ENCODE data around the gene EGFR.

EGFR gene

DNA sequence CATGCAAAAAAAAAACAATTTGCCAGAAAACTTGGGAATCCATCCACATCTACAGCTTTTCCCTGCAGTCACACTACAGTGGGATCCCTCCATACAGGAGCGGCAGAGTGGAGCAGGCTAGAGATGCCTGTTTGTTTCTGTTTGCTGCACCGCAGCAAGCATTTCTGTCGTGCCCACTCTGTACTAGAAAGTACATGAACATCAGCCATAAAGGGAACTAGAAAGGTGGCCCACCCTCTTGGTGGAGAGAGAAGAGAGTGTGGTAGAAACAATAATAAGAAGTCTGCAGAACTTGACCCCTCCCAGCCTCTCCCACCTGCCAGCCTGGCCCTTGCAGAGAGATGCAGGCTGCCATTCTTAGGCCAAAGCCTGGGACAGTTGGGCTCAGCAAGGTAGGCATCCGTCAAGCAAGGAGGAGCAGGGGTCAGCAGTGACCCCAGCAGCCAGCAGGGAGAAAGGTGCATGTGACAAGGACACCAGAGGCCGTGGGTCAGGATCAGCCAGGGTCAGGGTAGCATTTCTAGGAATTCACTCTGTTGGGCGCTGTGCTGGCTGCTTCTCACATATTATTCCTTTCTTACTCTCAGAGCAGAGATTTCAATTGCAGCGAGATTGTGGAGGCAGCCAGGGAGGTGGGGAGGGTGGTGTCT, 171.8 kb downstream of the EGFR start:
- DNase-seq (ENCODE audit: low read depth) = no peak

DNA sequence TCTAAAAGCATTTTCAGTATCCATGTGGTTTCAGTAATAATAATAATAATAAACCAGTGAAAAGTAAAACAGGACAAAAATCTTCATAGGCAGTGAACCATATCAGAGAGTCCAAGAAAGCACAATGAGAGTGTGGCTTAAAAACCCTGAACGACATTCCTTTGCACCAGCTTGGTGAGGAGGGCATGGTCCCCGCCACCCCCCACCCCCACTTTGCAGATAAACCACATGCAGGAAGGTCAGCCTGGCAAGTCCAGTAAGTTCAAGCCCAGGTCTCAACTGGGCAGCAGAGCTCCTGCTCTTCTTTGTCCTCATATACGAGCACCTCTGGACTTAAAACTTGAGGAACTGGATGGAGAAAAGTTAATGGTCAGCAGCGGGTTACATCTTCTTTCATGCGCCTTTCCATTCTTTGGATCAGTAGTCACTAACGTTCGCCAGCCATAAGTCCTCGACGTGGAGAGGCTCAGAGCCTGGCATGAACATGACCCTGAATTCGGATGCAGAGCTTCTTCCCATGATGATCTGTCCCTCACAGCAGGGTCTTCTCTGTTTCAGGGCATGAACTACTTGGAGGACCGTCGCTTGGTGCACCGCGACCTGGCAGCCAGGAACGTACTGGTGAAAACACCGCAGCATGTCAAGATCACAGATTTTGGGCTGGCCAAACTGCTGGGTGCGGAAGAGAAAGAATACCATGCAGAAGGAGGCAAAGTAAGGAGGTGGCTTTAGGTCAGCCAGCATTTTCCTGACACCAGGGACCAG, 172.5 kb downstream of the EGFR start:
- no peak for DNase-seq (ENCODE audit: low read depth)

DNA sequence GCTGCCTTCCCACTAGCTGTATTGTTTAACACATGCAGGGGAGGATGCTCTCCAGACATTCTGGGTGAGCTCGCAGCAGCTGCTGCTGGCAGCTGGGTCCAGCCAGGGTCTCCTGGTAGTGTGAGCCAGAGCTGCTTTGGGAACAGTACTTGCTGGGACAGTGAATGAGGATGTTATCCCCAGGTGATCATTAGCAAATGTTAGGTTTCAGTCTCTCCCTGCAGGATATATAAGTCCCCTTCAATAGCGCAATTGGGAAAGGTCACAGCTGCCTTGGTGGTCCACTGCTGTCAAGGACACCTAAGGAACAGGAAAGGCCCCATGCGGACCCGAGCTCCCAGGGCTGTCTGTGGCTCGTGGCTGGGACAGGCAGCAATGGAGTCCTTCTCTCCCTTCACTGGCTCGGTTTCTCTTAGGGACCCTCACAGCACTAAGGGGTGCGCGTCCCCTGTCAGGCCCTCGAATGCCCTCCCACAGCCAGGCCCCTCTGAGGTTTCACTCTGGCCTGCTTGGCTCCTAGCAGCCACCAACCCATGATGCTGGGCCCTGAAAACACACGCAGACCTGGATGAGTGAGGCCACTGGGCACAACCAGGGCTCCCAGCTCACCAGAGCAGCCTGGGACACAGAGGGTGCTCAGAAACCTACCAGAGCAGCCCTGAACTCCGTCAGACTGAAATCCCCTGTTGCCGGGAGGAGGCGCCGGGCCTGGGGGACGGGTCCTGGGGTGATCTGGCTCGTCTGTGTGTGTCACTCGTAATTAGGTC, 173.3 kb downstream of the EGFR start:
- DNase-seq (ENCODE audit: low read depth) = no peak

DNA sequence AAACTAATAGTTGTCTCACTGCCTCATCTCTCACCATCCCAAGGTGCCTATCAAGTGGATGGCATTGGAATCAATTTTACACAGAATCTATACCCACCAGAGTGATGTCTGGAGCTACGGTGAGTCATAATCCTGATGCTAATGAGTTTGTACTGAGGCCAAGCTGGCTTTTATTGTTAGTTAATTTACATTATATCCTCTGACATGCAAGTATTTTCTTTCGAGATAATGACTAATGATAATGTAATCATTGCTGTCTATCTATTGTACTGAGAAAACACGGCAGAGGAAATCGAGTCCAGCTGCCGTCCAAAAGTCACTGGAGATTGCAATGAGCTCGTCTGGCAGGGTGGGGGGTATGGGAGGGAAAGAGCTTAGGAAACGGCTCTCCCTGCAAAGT, 173.9 kb downstream of the EGFR start:
- no peak for DNase-seq (ENCODE audit: low read depth)

DNA sequence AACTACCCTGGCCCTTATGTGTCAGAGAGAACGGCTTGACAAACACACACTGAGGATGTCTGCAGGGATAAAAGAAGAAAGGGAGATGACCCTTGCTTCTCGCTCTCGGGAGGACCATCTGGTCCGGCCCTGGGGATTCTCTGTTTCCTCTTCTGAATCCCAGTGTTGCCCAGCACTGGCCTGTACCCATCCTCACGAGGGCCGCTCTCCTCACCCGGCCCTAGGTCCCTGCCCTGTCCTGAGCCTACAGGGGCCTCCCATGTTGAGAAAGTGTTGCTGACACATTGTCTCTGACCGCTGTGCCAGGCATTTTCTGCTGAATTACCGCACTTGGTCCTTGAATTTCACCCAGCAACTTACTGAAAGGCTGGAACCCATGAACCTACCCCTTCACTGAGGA, 174.4 kb downstream of the EGFR start:
- DNase-seq (ENCODE audit: low read depth) = no peak

DNA sequence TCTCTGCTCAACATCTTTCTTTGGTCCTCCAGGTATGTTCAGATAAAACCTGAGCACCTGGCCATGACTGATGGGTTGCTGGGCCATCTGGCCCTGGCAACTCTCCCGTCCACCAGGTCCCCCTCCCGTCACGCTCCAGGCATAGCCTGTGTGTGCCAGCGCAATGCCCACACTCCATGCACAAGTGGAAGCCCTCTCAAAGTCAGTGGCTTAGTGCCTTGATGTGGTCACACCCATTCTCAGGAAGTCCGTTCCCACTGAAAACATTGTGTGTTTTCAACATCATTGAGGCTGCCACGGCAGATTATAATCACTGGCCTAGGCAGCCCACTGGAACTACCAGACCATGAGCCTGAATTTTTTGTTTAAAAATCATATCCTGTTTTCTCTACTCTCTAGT, 175.7 kb downstream of the EGFR start:
- no peak for DNase-seq (ENCODE audit: low read depth)

DNA sequence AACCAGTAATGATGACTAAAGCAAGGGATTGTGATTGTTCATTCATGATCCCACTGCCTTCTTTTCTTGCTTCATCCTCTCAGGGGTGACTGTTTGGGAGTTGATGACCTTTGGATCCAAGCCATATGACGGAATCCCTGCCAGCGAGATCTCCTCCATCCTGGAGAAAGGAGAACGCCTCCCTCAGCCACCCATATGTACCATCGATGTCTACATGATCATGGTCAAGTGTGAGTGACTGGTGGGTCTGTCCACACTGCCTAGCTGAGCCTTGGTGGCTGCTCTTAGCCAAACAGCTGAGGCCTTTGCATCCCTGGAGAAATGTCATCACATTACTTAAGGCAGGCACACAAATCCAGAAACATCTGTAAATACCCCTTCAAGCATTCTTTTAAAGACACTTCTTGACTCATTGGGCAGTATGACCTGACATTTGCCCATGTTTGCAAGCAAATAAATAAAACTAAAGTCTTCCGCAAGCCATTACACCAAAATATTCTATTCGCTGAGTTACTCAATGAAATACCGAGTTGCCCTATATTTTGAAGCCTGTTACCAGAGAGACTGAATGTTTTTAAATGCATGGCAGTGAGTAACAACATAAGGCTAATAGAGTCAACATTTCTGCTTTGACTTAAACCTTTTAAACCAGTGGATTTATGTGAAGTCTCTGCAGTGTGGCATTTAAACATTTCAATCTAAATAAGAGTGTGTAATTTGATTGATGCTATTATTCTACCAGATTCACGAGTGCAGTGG, 180.0 kb downstream of the EGFR start:
- no peak for DNase-seq (ENCODE audit: low read depth)

DNA sequence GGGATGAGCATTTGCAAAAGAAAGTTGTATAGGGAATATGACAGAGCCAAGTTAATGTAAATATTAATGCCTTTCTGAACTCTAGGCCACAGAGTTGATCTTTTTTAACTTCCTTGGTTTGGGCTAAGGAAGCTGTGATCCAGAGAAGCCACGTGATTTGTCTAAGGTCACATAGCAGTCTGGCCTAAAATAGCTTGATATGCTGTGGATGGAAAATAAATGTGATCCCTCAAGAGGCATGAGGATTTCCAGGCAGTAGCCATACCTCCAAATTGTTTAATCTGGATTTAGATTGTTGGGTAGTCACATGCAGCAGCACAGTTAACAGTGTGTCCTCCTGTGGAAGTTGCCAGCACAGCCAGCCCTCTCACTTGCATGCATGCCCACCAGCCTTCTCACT, 180.6 kb downstream of the EGFR start:
- no peak for DNase-seq (ENCODE audit: low read depth)

DNA sequence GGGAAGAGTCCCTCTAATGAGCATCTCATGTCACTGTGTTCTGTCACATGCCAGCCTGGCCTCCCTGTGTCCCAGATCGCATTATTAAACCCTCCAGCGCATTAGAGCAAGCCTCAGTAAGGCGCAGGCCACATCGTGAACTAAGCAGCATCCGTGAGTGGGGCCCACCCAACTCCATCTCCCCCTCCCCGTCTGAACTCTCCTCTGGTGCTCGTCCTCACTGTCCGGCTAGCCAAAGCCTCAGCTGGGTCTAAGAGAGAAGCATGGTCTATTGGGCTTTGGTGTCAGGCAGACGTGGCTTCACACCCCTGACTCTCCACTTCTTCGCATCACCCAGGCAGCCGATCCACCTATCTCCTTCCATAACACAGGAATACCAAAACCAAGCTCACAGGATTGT, 181.6 kb downstream of the EGFR start:
- DNase-seq (ENCODE audit: low read depth) = no peak

DNA sequence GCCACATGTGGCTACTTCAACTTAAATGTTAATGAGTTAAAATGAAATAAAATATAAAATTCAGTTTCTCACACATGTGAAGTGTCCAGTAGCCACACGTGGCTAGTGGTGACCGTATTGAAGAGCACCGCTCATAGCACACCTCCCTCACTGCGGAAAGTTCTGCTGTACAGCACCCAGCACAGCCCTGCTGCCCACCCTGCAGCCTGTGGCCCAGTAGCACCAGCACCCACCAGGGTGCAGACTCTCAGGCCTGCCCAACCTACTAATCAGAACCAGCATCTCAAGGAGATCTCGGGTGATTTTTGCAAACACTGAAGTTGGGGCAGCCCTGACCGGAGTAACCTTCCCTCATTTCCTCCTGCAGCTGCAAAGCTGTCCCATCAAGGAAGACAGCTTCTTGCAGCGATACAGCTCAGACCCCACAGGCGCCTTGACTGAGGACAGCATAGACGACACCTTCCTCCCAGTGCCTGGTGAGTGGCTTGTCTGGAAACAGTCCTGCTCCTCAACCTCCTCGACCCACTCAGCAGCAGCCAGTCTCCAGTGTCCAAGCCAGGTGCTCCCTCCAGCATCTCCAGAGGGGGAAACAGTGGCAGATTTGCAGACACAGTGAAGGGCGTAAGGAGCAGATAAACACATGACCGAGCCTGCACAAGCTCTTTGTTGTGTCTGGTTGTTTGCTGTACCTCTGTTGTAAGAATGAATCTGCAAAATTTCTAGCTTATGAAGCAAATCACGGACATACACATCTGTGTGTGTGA, 183.5 kb downstream of the EGFR start:
- no peak for DNase-seq (ENCODE audit: low read depth)

DNA sequence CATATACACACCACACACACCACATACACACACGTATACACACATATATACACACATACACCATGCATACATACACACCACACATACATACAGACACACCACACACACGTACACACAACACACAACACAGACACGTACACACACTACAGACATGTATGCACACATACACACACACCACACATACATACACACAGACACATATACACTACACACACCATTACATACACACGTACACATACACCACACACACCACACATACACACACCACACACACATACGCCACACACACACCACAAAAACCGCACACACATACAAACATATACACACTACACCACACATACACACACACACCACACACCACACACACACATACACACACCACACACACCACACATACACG, 184.5 kb downstream of the EGFR start:
- no peak for DNase-seq (ENCODE audit: low read depth)

DNA sequence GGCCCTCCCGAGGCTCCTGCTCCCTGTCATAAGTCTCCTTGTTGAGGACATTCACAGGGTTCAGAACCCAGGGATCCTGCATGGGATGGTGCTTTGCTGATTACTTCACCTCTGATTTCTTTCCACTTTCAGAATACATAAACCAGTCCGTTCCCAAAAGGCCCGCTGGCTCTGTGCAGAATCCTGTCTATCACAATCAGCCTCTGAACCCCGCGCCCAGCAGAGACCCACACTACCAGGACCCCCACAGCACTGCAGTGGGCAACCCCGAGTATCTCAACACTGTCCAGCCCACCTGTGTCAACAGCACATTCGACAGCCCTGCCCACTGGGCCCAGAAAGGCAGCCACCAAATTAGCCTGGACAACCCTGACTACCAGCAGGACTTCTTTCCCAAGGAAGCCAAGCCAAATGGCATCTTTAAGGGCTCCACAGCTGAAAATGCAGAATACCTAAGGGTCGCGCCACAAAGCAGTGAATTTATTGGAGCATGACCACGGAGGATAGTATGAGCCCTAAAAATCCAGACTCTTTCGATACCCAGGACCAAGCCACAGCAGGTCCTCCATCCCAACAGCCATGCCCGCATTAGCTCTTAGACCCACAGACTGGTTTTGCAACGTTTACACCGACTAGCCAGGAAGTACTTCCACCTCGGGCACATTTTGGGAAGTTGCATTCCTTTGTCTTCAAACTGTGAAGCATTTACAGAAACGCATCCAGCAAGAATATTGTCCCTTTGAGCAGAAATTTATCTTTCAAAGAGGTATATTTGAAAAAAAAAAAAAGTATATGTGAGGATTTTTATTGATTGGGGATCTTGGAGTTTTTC, 186.5 kb downstream of the EGFR start:
- no peak for DNase-seq (ENCODE audit: low read depth)

DNA sequence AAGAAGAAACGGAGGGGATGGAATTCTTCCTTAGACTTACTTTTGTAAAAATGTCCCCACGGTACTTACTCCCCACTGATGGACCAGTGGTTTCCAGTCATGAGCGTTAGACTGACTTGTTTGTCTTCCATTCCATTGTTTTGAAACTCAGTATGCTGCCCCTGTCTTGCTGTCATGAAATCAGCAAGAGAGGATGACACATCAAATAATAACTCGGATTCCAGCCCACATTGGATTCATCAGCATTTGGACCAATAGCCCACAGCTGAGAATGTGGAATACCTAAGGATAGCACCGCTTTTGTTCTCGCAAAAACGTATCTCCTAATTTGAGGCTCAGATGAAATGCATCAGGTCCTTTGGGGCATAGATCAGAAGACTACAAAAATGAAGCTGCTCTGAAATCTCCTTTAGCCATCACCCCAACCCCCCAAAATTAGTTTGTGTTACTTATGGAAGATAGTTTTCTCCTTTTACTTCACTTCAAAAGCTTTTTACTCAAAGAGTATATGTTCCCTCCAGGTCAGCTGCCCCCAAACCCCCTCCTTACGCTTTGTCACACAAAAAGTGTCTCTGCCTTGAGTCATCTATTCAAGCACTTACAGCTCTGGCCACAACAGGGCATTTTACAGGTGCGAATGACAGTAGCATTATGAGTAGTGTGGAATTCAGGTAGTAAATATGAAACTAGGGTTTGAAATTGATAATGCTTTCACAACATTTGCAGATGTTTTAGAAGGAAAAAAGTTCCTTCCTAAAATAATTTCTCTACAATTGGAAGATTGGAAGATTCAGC, 187.6 kb downstream of the EGFR start:
- no peak for DNase-seq (ENCODE audit: low read depth)

DNA sequence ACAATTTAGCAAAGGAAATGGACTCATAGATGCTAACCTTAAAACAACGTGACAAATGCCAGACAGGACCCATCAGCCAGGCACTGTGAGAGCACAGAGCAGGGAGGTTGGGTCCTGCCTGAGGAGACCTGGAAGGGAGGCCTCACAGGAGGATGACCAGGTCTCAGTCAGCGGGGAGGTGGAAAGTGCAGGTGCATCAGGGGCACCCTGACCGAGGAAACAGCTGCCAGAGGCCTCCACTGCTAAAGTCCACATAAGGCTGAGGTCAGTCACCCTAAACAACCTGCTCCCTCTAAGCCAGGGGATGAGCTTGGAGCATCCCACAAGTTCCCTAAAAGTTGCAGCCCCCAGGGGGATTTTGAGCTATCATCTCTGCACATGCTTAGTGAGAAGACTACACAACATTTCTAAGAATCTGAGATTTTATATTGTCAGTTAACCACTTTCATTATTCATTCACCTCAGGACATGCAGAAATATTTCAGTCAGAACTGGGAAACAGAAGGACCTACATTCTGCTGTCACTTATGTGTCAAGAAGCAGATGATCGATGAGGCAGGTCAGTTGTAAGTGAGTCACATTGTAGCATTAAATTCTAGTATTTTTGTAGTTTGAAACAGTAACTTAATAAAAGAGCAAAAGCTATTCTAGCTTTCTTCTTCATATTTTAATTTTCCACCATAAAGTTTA, 188.8 kb downstream of the EGFR start:
- DNase-seq (ENCODE audit: low read depth) = no peak

DNA sequence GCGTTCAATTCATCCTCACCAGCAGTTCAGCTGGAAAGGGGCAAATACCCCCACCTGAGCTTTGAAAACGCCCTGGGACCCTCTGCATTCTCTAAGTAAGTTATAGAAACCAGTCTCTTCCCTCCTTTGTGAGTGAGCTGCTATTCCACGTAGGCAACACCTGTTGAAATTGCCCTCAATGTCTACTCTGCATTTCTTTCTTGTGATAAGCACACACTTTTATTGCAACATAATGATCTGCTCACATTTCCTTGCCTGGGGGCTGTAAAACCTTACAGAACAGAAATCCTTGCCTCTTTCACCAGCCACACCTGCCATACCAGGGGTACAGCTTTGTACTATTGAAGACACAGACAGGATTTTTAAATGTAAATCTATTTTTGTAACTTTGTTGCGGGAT, 190.5 kb downstream of the EGFR start:
- no peak for DNase-seq (ENCODE audit: low read depth)

DNA sequence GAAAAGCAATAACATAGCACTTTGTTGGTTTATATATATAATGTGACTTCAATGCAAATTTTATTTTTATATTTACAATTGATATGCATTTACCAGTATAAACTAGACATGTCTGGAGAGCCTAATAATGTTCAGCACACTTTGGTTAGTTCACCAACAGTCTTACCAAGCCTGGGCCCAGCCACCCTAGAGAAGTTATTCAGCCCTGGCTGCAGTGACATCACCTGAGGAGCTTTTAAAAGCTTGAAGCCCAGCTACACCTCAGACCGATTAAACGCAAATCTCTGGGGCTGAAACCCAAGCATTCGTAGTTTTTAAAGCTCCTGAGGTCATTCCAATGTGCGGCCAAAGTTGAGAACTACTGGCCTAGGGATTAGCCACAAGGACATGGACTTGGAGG, 191.4 kb downstream of the EGFR start:
- no peak for DNase-seq (ENCODE audit: low read depth)

DNA sequence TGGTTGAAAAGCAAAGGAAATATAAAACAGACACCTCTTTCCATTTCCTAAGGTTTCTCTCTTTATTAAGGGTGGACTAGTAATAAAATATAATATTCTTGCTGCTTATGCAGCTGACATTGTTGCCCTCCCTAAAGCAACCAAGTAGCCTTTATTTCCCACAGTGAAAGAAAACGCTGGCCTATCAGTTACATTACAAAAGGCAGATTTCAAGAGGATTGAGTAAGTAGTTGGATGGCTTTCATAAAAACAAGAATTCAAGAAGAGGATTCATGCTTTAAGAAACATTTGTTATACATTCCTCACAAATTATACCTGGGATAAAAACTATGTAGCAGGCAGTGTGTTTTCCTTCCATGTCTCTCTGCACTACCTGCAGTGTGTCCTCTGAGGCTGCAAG, 191.9 kb downstream of the EGFR start:
- DNase-seq (ENCODE audit: low read depth) = no peak

DNA sequence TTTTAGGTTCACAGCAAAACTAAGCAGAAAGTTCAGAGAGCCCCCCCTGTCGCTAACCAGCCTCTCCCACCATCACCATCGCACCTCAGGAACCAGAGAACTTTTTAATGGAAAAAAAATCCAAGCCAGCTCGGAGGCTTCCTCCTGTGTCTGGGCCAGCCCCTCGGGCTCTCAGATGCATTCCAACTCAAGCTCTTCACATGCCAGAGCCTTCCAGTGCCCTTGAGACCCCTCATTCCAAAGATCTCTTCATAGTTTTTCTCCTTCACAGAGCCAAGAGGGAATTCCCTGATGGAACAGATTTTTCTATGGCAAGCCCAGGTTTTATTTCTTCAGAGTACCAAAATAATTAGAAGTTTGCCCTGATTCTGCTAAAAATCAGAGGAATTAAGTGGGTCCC, 192.9 kb downstream of the EGFR start:
- no peak for DNase-seq (ENCODE audit: low read depth)

DNA sequence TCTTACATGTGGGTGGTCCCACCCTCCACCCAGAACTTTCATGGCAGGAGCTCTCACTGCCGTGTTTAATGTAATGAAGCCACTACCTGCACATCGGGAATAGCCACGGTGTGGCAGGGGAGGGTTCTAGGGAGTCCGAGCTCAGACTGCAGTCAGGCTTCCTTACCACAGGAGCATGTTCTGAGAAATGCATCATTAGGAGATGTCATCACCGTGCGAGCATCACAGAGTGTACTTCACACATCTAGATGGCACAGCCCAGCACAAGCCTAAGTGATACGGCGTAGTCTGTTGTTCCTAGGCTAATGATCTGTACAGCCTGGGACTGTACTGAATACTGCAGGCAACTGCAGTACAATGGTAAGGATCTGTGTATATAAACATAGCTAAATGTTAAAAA, 193.4 kb downstream of the EGFR start:
- DNase-seq (ENCODE audit: low read depth) = no peak

Data from CMK (cell line).